ENCODE measurements around the gene TLR6. TPM values are rescaled to one million over a fixed set of nuclear protein-coding genes. Genes with fewer than 3 reads are reported as not detected.

The TLR6 gene
- total RNA-seq = 1.5 TPM
- long read RNA-seq = 0 reads

DNA sequence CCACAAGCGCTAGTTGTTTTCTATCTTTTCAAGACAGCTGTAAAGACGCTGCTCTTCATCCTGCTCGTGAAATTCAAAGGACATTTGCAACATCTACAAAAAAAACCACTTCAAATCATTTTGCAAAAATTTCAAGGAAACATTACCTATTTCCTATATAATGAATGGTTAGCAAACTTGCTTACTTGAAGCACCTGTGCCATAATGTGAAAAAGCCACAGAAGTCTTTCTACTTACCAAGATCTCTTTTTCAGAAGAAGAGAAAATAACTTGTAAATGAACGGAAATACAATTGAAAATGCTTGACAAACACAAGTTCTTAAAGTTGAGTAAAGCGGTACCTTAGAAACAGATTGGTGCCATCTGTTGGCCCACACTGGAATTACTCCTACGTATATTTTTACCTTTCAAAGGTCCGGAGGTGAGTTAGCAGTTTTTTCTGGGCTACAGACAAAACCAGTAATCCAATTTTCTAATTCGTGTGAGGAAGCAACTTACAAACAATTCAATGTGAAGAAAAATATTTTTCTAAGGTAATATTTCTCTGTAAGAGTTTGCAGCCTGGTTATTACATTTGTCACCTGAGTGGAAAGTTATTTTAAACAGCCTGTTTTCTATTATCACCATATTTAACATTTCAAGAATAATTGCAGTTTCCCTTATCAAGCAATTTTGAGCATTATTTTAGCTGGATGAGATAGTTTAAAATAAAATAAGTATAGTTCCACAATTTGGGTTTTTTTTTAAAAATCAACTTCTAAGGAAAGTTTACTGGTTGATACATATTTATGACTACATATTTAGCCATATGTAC is at the start of gene TLR6:
TSS of gene TLR6 (minus strand) at position 294 of the 814 bp plus-strand sequence. CDS start 27,344 bp downstream, outside the sequence.
- ATAC-seq (peak; percentile 44), DNase-seq (ENCODE audit: missing footprints) (no peak)
- intact Hi-C loops (cut with DNase I) = loop anchor here (2.0 kb wide), 1 partner anchor 98 kb away; no protein-coding TSS in a partner anchor

GRCh38 chr4:38905652-38906385 is 49.2 kb upstream of the TLR6 start:
- DNase-seq (ENCODE audit: missing footprints) (no peak), ATAC-seq (peak; percentile 43)
- intact Hi-C loops (cut with DNase I) = loop anchor here (10.0 kb wide), 1 partner anchor 139 kb away; no protein-coding TSS in a partner anchor

GRCh38 chr4:38904682-38905081 is 48.1 kb upstream of the TLR6 start:
- DNase-seq (ENCODE audit: missing footprints) (no peak), ATAC-seq (no peak)
- intact Hi-C loops (cut with DNase I) = loop anchor here (5.0 to 10.0 kb wide), 2 partner anchors 140 to 233 kb away; no protein-coding TSS in a partner anchor

GRCh38 chr4:38904090-38904666 is 47.6 kb upstream of the TLR6 start:
- no peak for ATAC-seq
- intact Hi-C loops (cut with DNase I) = loop anchor here (5.0 to 10.0 kb wide), 2 partner anchors 141 to 233 kb away; no protein-coding TSS in a partner anchor

DNA sequence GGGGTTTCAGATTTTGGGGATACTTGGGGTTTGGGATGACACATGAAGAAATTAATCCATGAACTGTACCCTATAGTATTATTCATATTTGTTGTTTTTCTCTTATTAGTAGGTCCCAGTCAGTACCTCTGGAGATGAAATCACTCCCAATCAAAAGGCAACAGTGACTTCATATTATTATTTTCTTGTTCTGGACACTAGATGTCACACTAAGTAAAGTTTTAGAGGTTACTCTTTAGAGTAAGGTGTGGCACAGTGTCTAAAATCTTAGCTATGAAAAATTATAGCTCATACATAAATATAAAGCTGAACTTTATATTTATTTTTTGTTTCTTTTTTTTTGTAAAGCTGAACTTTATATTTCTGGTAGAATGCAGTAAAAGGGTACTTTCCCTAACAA is 46.1 kb upstream of the TLR6 start:
- intact Hi-C loops (cut with DNase I) = loop anchor here (5.0 to 10.0 kb wide), 2 partner anchors 142 to 235 kb away; no protein-coding TSS in a partner anchor
- ATAC-seq (peak; percentile 61), DNase-seq (ENCODE audit: missing footprints) (no peak)

More at GRCh38 chr4:38904090-38904666, 47.6 kb upstream of the TLR6 start:
- no peak for DNase-seq (ENCODE audit: missing footprints)

GRCh38 chr4:38902221-38902620 is 45.6 kb upstream of the TLR6 start:
- no peak for DNase-seq (ENCODE audit: missing footprints)
- intact Hi-C loops (cut with DNase I) = loop anchor here (5.0 to 10.0 kb wide), 2 partner anchors 143 to 235 kb away; no protein-coding TSS in a partner anchor
- ATAC-seq = no peak

- ATAC-seq (no peak), DNase-seq (ENCODE audit: missing footprints) (no peak)
- intact Hi-C loops (cut with DNase I) = no loop called here
Measured at GRCh38 chr4:38898245-38898644, 41.6 kb upstream of the TLR6 start.

DNA sequence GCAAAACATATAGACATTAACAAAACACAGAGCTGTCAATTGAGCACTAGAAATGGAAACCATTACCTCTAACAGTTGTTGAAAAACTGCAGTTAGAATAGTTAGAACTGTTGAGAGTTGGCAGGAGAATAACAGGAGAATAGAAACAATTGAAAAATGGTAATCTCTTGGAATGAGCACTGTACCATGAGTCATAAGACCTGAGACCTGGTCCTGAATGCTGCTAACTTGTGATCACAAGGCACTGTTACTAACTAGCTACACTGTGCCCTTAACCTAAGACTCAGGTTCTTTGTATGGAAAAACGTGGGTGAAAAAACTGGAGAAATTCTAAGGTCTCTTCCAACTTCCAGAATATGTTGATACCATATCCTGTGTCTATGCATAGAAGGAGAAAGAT is 40.3 kb upstream of the TLR6 start:
- ATAC-seq (no peak), DNase-seq (ENCODE audit: missing footprints) (no peak)
- intact Hi-C loops (cut with DNase I) = no loop called here

- DNase-seq (ENCODE audit: missing footprints) (no peak), ATAC-seq (no peak)
- intact Hi-C loops (cut with DNase I) = no loop called here
Measured at GRCh38 chr4:38894322-38894982, 37.8 kb upstream of the TLR6 start.

- ATAC-seq (no peak), DNase-seq (ENCODE audit: missing footprints) (no peak)
- intact Hi-C loops (cut with DNase I) = no loop called here
Measured at GRCh38 chr4:38891051-38891983, 34.7 kb upstream of the TLR6 start.

DNA sequence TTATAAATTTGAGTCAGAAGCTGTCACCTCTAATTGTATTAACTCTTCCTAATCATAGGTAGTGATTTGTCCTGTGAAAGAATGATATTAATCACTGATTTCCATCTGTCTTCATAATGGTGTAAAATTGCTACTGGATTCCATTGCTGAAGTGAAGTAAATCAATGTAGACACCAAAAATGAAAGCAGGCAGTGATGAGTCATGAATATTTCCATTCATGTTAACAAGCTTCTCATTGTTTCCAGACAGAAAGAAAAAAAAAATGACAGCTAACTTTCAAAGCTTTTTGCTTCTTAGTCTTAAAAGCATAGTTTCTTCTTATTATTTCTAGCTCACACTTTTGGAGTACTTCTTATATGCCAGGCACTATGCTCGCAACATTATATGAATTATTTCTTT is 32.5 kb upstream of the TLR6 start:
- DNase-seq (ENCODE audit: missing footprints) = no peak
- intact Hi-C loops (cut with DNase I) = no loop called here
- ATAC-seq = peak; percentile 31

DNA sequence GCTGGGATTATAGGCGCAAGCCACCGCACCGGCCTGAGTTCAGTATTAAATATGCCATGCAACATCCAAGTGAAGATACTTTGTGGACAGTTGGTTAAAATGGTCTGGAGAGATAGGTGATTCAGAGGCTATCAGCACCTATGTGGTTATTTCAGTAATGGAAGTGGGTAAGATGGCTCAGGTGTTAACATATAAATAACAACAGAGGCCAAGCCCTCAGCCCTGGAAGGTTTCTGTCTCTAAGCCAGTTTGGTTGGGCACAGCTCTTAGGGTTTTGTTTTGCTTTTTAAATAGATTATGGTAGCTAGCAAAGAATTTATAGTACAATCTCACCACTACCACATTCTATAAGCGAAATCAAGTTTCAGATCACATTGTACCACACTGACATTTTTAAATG is 27.6 kb upstream of the TLR6 start:
- DNase-seq (ENCODE audit: missing footprints) (no peak), ATAC-seq (no peak)
- intact Hi-C loops (cut with DNase I) = no loop called here

- ATAC-seq (no peak), DNase-seq (ENCODE audit: missing footprints) (no peak)
- intact Hi-C loops (cut with DNase I) = no loop called here
Measured at GRCh38 chr4:38876636-38877035, 20.0 kb upstream of the TLR6 start.

GRCh38 chr4:38873290-38873944 is 16.8 kb upstream of the TLR6 start:
- intact Hi-C loops (cut with DNase I) = no loop called here

DNA sequence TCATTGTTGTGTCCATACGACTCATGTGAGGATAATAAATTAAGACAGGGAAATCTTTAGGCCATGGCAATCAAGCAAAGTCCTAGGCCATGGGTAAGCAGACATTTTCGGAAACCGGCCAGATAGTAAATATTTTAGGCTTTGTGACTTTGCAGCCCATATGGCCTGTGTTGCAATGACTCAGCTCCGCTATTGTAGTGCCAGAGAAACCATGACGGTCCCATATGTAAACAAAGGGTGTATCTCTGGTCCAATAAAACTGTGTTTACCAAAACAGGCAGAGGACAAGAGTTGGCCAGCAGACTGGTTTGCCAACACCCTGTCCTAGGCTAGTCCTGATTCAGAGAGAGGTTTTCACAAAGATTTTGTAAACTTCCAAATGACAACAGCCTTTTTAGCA is 16.0 kb upstream of the TLR6 start:
- intact Hi-C loops (cut with DNase I) = no loop called here

More at GRCh38 chr4:38873290-38873944, 16.8 kb upstream of the TLR6 start:
- DNase-seq (ENCODE audit: missing footprints) = no peak
- no peak for ATAC-seq

DNA sequence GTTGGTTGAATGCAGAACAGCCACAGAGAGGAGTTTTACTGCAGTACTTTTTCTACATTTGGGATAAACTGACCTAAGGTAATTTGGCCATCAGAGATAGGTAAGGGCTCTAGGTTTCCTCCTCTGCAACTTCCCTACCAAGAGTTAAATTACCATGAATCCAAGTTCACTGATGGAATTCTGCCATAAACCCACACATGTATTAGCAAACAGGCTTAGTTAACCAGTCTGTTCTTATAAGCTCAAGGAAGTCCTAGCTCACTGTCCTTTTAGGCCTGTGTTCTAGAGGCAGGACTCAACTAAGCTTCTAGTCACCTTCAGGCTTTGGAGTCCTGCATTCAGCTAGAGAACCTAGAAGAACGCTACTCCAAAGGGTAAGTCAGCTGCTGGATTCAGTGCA is 15.0 kb upstream of the TLR6 start:
- intact Hi-C loops (cut with DNase I) = no loop called here
- no peak for DNase-seq (ENCODE audit: missing footprints)
- no peak for ATAC-seq

More for the DNA sequence above, 16.0 kb upstream of the TLR6 start:
- no peak for DNase-seq (ENCODE audit: missing footprints)
- ATAC-seq = no peak

- intact Hi-C loops (cut with DNase I) = no loop called here
- DNase-seq (ENCODE audit: missing footprints) (no peak), ATAC-seq (no peak)
Measured at GRCh38 chr4:38870098-38870808, 13.6 kb upstream of the TLR6 start.

Measured in Right ventricle myocardium inferior (tissue), 1 donor.